HCT116 (cell line): ENCODE data around the gene MED16. TPM values are rescaled to one million over a fixed set of nuclear protein-coding genes. Genes with fewer than 3 reads are reported as not detected.
A peak's percentile ranks its signal among the peaks of the same experiment; 100 is the strongest.

Experiments used
- ATAC-seq: fragments of 200-7000 bp; cut with Tn5 transposase; 2 replicates; pipeline ENCODE4 v1.9.1; 2020; ENCODE audit warnings: mild to moderate bottlenecking, moderate library complexity
- BruUV-seq: library from RNA; stranded (reverse); fragments of 400-500 nt; replicated peaks from 2 replicates; lab custom pipeline; 2021; lab: Mats Ljungman, UMichigan
- CTCF ChIA-PET: fragments of 300-600 bp; sonication (Branson Sonifier 250); formaldehyde crosslinking; loops from one replicate; lab custom pipeline; 2021; ENCODE audit warnings: antibody characterized with exemption; lab: Charles Lee
- POLR2A ChIA-PET: fragments of 300-600, 350-600 bp; sonication (Branson Sonifier 250); formaldehyde crosslinking; loops from one replicate; lab custom pipeline; 2021; ENCODE audit warnings: antibody characterized with exemption; lab: Charles Lee
- RAD21 ChIA-PET, 2 experiments: fragments of 300-600 bp; sonication (Branson Sonifier 250); formaldehyde crosslinking; loops; one replicate each; lab custom pipeline; 2023; ENCODE audit warnings: low total read pairs in 2 of 2; ENCODE audit not compliant: uncharacterized antibody in 2 of 2, unreplicated experiment in 2 of 2, low non-redundant PET in 1 of 2; lab: Charles Lee
- DNase-seq: peaks from one replicate; pipeline ENCODE4 v3.0.0-alpha.2; 2010; ENCODE audit warnings: low read depth, low spot score
- H2AFZ ChIP-seq: fragments of 200-600 bp; shearing (Covaris generic), sonication (generic); 2 replicates; pipeline ENCODE4 v1.6.1; 2017; ENCODE audit warnings: low read depth, mixed run types, mixed read lengths, antibody characterized with exemption, low read length; ENCODE audit not compliant: poor library complexity, severe bottlenecking
- H3K27ac ChIP-seq: 2 replicates; pipeline ENCODE4 v1.5.1; 2012; ENCODE audit warnings: low read depth, low read length
- H3K27me3 ChIP-seq: fragments of 200-600 bp; sonication (generic); 2 replicates; pipeline ENCODE4 v1.6.1; 2016; ENCODE audit warnings: mixed run types, low read length, mixed read lengths; ENCODE audit not compliant: insufficient read depth
- H3K36me3 ChIP-seq, 2 experiments: fragments of 200-500 bp in 1 of 2; fragments of 200-600 bp in 1 of 2; sonication (Bioruptor generic) in 1 of 2; sonication (generic) in 1 of 2; 2 replicates each; pipeline versions ENCODE4 v1.5.1 to v1.6.1; 2014 to 2016; ENCODE audit warnings: low read length in 2 of 2, inconsistent platforms in 1 of 2, mixed read lengths in 1 of 2, mixed run types in 1 of 2; ENCODE audit not compliant: insufficient read depth in 2 of 2, control insufficient read depth in 1 of 2
- H3K4me1 ChIP-seq, 2 experiments: fragments of 200-600 bp in 1 of 2; sonication (generic) in 1 of 2; 2 replicates each; pipeline versions ENCODE4 v1.5.1 to v1.6.1; 2012 to 2017; ENCODE audit warnings: low read length in 2 of 2, inconsistent platforms in 1 of 2, mild to moderate bottlenecking in 1 of 2, mixed read lengths in 1 of 2, mixed run types in 1 of 2, moderate library complexity in 1 of 2; ENCODE audit not compliant: insufficient read depth in 2 of 2, control insufficient read depth in 1 of 2
- H3K4me2 ChIP-seq: fragments of 200-600 bp; sonication (generic); 2 replicates; pipeline ENCODE4 v1.6.1; 2017; ENCODE audit warnings: mixed run types, low read length, mixed read lengths
- H3K4me3 ChIP-seq, 2 experiments: fragments of 200-600 bp in 1 of 2; sonication (generic) in 1 of 2; replicated peaks in 1 of 2; 2 replicates each; pipeline ENCODE4 v1.5.1; 2011 to 2016; ENCODE audit warnings: low read length in 2 of 2, control low read depth in 1 of 2, low read depth in 1 of 2, mild to moderate bottlenecking in 1 of 2, mixed read lengths in 1 of 2, mixed run types in 1 of 2
- H3K79me2 ChIP-seq: fragments of 200-600 bp; sonication (generic); 2 replicates; pipeline ENCODE4 v1.6.1; 2017; ENCODE audit warnings: mild to moderate bottlenecking, mixed run types, low read length, moderate library complexity, mixed read lengths; ENCODE audit not compliant: insufficient read depth
- H3K9ac ChIP-seq: fragments of 200-600 bp; sonication (generic); 2 replicates; pipeline ENCODE4 v1.6.1; 2016; ENCODE audit warnings: low read length, mixed read lengths
- H3K9me2 ChIP-seq: fragments of 200-600 bp; sonication (generic), shearing (Covaris generic); 2 replicates; pipeline ENCODE4 v1.6.1; 2017; ENCODE audit warnings: mixed run types, mild to moderate bottlenecking, moderate library complexity; ENCODE audit not compliant: insufficient read depth
- H3K9me3 ChIP-seq, 2 experiments: fragments of 200-500 bp in 1 of 2; fragments of 200-600 bp in 1 of 2; sonication (Bioruptor generic) in 1 of 2; sonication (generic) in 1 of 2; 2 replicates each; pipeline ENCODE4 v1.6.1; 2014 to 2017; ENCODE audit warnings: low read length in 2 of 2, mixed read lengths in 2 of 2, inconsistent platforms in 1 of 2, low read depth in 1 of 2, mild to moderate bottlenecking in 1 of 2, mixed run types in 1 of 2, moderate library complexity in 1 of 2; ENCODE audit not compliant: control insufficient read depth in 1 of 2, insufficient read depth in 1 of 2
- H4K20me1 ChIP-seq: fragments of 200-600 bp; sonication (generic), shearing (Covaris generic); 2 replicates; pipeline ENCODE4 v1.6.1; 2017; ENCODE audit warnings: mixed run types, mild to moderate bottlenecking, moderate library complexity; ENCODE audit not compliant: insufficient read depth
- CEBPB ChIP-seq: IDR thresholded peaks from 2 replicates; pipeline ENCODE4 v1.6.1; 2012; ENCODE audit warnings: low read depth
- ELF1 ChIP-seq: IDR thresholded peaks from 2 replicates; pipeline ENCODE4 v1.6.1; 2012; ENCODE audit warnings: low read depth, borderline replicate concordance
- FOSL1 ChIP-seq: IDR thresholded peaks from 2 replicates; pipeline ENCODE4 v1.6.1; 2012; ENCODE audit warnings: low read depth
- JUND ChIP-seq: IDR thresholded peaks from 2 replicates; pipeline ENCODE4 v1.6.1; 2012
- POLR2A ChIP-seq: IDR thresholded peaks from 2 replicates; pipeline ENCODE4 v1.7.0; 2011; ENCODE audit warnings: borderline replicate concordance; ENCODE audit not compliant: insufficient read depth, insufficient read length; ENCODE audit errors: extremely low read depth
- RAD21 ChIP-seq: IDR thresholded peaks from 2 replicates; pipeline ENCODE4 v1.6.1; 2012; ENCODE audit warnings: low read depth, mild to moderate bottlenecking
- REST ChIP-seq: IDR thresholded peaks from 2 replicates; pipeline ENCODE4 v1.6.1; 2012; ENCODE audit warnings: low read depth
- SP1 ChIP-seq: IDR thresholded peaks from 2 replicates; pipeline ENCODE4 v1.6.1; 2012; ENCODE audit warnings: low read depth
- SRF ChIP-seq: IDR thresholded peaks from 2 replicates; pipeline ENCODE4 v1.6.1; 2012; ENCODE audit warnings: low read depth
- YY1 ChIP-seq: IDR thresholded peaks from 2 replicates; pipeline ENCODE4 v1.6.1; 2011; ENCODE audit warnings: low read length, low read depth, moderate library complexity, mild to moderate bottlenecking; ENCODE audit not compliant: insufficient replicate concordance; ENCODE audit errors: extremely low read depth
- ZNF274 ChIP-seq: fragments of 200-500 bp; sonication (Bioruptor generic); IDR thresholded peaks from 2 replicates; pipeline ENCODE4 v1.6.1; 2014; ENCODE audit warnings: mild to moderate bottlenecking, low read depth, low read length, inconsistent platforms
- intact Hi-C: fragments of 100-400 bp; cut with micrococcal nuclease; formaldehyde crosslinking; loops from 2 replicates; pipeline ENCODE4 v1.10.0; 2022
- total RNA-seq: library from RNA; stranded (reverse); gene quantifications from one replicate; pipeline ENCODE4 v1.2.1, GENCODE V29; 2021; ENCODE audit not compliant: unreplicated experiment

Gene MED16
- total RNA-seq, 1 experiment from 2014 or later = 73.6 TPM

GRCh38 chr19:873561-874041, 19.4 kb downstream of the MED16 start (continued):
- no peak for TF ChIP-seq REST
- no peak for TF ChIP-seq ELF1
- no peak for TF ChIP-seq JUND
- TF ChIP-seq POLR2A = no peak
- TF ChIP-seq ZNF274 = no peak
- TF ChIP-seq SRF = no peak
- no peak for TF ChIP-seq RAD21
- no peak for TF ChIP-seq SP1

- Histone ChIP-seq H3K4me3 (no peak overlapping the region), H3K36me3 (peaks cover 5 to 18% of the 10 kb centered on the region in 2 experiments; a peak in 2 of 4 replicates), H3K4me2 (peak overlapping the region; percentile 28; the same call in 1 of the 2 replicates), H4K20me1 (no peaks in the 10 kb centered on the region), H3K4me1 (peaks cover 19 to 36% of the 10 kb centered on the region in 2 experiments), H3K27ac (peak overlapping the region; percentile 29; the same call in 1 of the 2 replicates), H3K27me3 (no peaks in the 10 kb centered on the region), H3K79me2 (no peaks in the 10 kb centered on the region), H2AFZ (no peak overlapping the region), H3K9me3 (no peaks in the 10 kb centered on the region), H3K9ac (no peak overlapping the region)
- intact Hi-C loops = no loop called here
- no TSS peak for BruUV-seq
- ATAC-seq = peak; percentile 63
- ChIA-PET POLR2A (interaction anchor here (1.4 kb wide), 1 partner anchor 20 kb away, joined by 5 read pairs; the partner anchor contains the start of genes MED16 and RNU6-9), RAD21 (no interaction called here), CTCF (interaction anchor here (0.5 kb wide), 1 partner anchor 363 kb away, joined by 3 read pairs; no protein-coding TSS in a partner anchor)
- no peak for TF ChIP-seq ELF1
- TF ChIP-seq POLR2A = no peak
- no peak for TF ChIP-seq YY1
- no peak for TF ChIP-seq FOSL1
- no peak for TF ChIP-seq CEBPB
- no peak for TF ChIP-seq RAD21
- TF ChIP-seq, all 23 proteins: peak for 0
- peak; percentile 56 for DNase-seq
- no peaks in the 10 kb centered on the region for H3K9me2 ChIP-seq
Measured at GRCh38 chr19:873084-873483, 19.9 kb downstream of the MED16 start.
